Measurements from ENCODE around the gene MYOF.

DNA sequence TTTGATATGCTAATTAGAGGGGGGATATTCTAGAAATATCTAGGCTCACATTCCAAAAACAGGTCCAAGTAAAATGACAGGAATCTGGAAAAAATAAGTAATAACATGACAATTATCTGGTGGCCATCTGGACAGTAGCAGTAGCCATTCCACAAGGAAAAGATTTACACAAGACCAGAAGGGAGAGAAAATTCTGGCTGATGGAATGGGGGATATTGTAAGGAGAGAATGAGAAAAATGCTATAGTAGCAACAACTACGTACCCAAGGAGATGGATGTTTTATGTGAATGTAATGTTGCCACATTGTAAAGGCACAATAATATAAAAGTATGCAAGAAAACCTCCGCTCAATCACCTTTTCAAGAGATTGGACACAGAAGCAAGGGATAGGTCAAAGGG lies 5.4 kb downstream of the MYOF start:
- no peak for TF ChIP-seq EZH2 (IDR thresholded peaks at IDR 0.05; ENCODE audit: low read length, missing control alignments)
- TF ChIP-seq, protein P1, sequence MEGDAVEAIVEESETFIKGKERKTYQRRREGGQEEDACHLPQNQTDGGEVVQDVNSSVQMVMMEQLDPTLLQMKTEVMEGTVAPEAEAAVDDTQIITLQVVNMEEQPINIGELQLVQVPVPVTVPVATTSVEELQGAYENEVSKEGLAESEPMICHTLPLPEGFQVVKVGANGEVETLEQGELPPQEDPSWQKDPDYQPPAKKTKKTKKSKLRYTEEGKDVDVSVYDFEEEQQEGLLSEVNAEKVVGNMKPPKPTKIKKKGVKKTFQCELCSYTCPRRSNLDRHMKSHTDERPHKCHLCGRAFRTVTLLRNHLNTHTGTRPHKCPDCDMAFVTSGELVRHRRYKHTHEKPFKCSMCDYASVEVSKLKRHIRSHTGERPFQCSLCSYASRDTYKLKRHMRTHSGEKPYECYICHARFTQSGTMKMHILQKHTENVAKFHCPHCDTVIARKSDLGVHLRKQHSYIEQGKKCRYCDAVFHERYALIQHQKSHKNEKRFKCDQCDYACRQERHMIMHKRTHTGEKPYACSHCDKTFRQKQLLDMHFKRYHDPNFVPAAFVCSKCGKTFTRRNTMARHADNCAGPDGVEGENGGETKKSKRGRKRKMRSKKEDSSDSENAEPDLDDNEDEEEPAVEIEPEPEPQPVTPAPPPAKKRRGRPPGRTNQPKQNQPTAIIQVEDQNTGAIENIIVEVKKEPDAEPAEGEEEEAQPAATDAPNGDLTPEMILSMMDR (conservative IDR thresholded peaks at IDR 0.05 in 1 of 2, IDR thresholded peaks at IDR 0.05 in 1 of 2; ENCODE audit: low read depth in 1 of 2, low read length in 2 of 2), result no peak
